ENCODE measurements around the gene WWOX.

The WWOX gene

GRCh38 chr16:78094998-78095397 is 4.5 kb upstream of the WWOX start:
- no peak overlapping the region for H3K27ac ChIP-seq
- TF ChIP-seq CTCF (IDR thresholded peaks at IDR 0.05): no peak
- H3K4me3 ChIP-seq: no peak overlapping the region
- no peak for DNase-seq (ENCODE audit: low spot score)

GRCh38 chr16:78096386-78096785 is 3.1 kb upstream of the WWOX start:
- no peak for DNase-seq (ENCODE audit: low spot score)
- H3K4me3 ChIP-seq: no peak overlapping the region
- no peak for TF ChIP-seq CTCF (IDR thresholded peaks at IDR 0.05)
- H3K27ac ChIP-seq: no peak overlapping the region

- no peak for DNase-seq (ENCODE audit: low spot score)
- no peak for TF ChIP-seq CTCF (IDR thresholded peaks at IDR 0.05)
- H3K4me3 ChIP-seq: no peak overlapping the region
- H3K27ac ChIP-seq: no peak overlapping the region
Observed at GRCh38 chr16:78097548-78097947, 1.9 kb upstream of the WWOX start.

GRCh38 chr16:78098087-78098486 is 1.4 kb upstream of the WWOX start:
- DNase-seq (ENCODE audit: low spot score): no peak
- no peak overlapping the region for H3K27ac ChIP-seq
- H3K4me3 ChIP-seq: no peak overlapping the region
- no peak for TF ChIP-seq CTCF (IDR thresholded peaks at IDR 0.05)

- peak overlapping the region; percentile 89 for H3K4me3 ChIP-seq
- TF ChIP-seq CTCF (IDR thresholded peaks at IDR 0.05): no peak
- DNase-seq (ENCODE audit: low spot score): no peak
- H3K27ac ChIP-seq: peak overlapping the region; percentile 86 to 93
Observed at GRCh38 chr16:78098595-78099270, 721 bp upstream of the WWOX start.

- peak overlapping the region; percentile 86 to 93 for H3K27ac ChIP-seq
- peak overlapping the region; percentile 89 for H3K4me3 ChIP-seq
- TF ChIP-seq CTCF (IDR thresholded peaks at IDR 0.05): no peak
- DNase-seq (ENCODE audit: low spot score): no peak
Observed at GRCh38 chr16:78100112-78100467, 636 bp downstream of the WWOX start.

- TF ChIP-seq CTCF (IDR thresholded peaks at IDR 0.05): no peak
- H3K27ac ChIP-seq: peak overlapping the region in 1 of 2 donors; percentile 65
- H3K4me3 ChIP-seq: peak overlapping the region; percentile 38
- DNase-seq (ENCODE audit: low spot score): no peak
Observed at GRCh38 chr16:78102122-78102660, 2.7 kb downstream of the WWOX start.

All from coronary artery (tissue), 2 donors.